Right lobe of liver (tissue), 6 donors: Measurements from ENCODE around the gene MBNL2. TPM values are rescaled to one million over a fixed set of nuclear protein-coding genes. Genes with fewer than 3 reads are reported as not detected.

Experiments used
- ATAC-seq, 4 donors: fragments of 200-7000 bp; cut with Tn5 transposase; one replicate each; pipeline ENCODE4 v1.9.1; 2020; ENCODE audit warnings: mild to moderate bottlenecking in 4 of 4, moderate library complexity in 4 of 4
- DNase-seq, 3 donors: peaks; one replicate each; pipeline ENCODE4 v3.0.0-alpha.2; 2020
- H3K27ac ChIP-seq, 3 donors: fragments of 200-600 bp; one replicate each; pipeline ENCODE4 v1.8.0; 2022
- H3K27me3 ChIP-seq, 2 donors: fragments of 200-600 bp; one replicate each; pipeline ENCODE4 v1.8.0; 2022
- H3K36me3 ChIP-seq, 4 donors: fragments of 200-600 bp; sonication (generic) in 1 of 4; one replicate each; pipeline versions ENCODE4 v1.5.1 to v1.8.0; 2017 to 2022; ENCODE audit warnings: control low read depth in 1 of 4
- H3K4me1 ChIP-seq, 4 donors: fragments of 200-600 bp; sonication (generic) in 1 of 4; one replicate each; pipeline versions ENCODE4 v1.5.1 to v1.8.0; 2017 to 2022; ENCODE audit warnings: control low read depth in 1 of 4
- H3K4me3 ChIP-seq, 3 donors: fragments of 200-600 bp; one replicate each; pipeline ENCODE4 v1.8.0; 2022
- H3K9me3 ChIP-seq, 4 donors: fragments of 200-600 bp; sonication (generic) in 1 of 4; one replicate each; pipeline versions ENCODE4 v1.5.1 to v1.8.0; 2017 to 2022; ENCODE audit warnings: control low read depth in 1 of 4
- CTCF ChIP-seq, 4 donors: fragments of 200-600 bp in 3 of 4; fragments of 450-650 bp in 1 of 4; IDR thresholded peaks; one replicate each; pipeline versions ENCODE4 v1.5.1 to v1.8.0; 2016 to 2022; ENCODE audit warnings: antibody characterized with exemption in 4 of 4, mild to moderate bottlenecking in 2 of 4
- POLR2A ChIP-seq: fragments of 450-650 bp; IDR thresholded peaks from one replicate; pipeline ENCODE4 v1.6.1; 2017; ENCODE audit warnings: antibody characterized with exemption, mild to moderate bottlenecking
- WGBS: methylation state at CpG from one replicate; pipeline ENCODE4 v1.1.6; 2018; ENCODE audit warnings: low coverage, low lambda C conversion rate; ENCODE audit not compliant: insufficient coverage; ENCODE audit errors: missing lambda C conversion rate; 5-methylcytosine and 5-hydroxymethylcytosine counted together
- intact Hi-C, 2 donors: fragments of 100-400 bp; cut with DNase I; formaldehyde crosslinking; loops; one replicate each; pipeline versions ENCODE4 v1.11.2 to v1.14.1; 2022
- total RNA-seq, 6 experiments: library from RNA; depleted of rRNA in 2 of 6; stranded (reverse); fragments of >200 nt in 2 of 6; fragmentation: NEBNext Ultra II Directional in 3 of 6; extraction: Animal tissue kit (Norgen Biotek cat#: 25700) in 3 of 6; gene quantifications; one replicate each; pipeline versions ENCODE4 v1.1.0 to v1.2.4, GENCODE V29; 2016 to 2023
- donor health status: DM: no; HTN: yes; CAD: no.
- donor health status: DM: no; HTN: no; CAD: no.
- donor health status: DM: no; HTN: no; CAD: no.
- donor health status: DM: no; HTN: yes; CAD: no.
- donor health status: DM: no; HTN: yes; CAD: no.

Gene MBNL2
- total RNA-seq, 6 experiments from 2014 or later: 30.3 to 135 (median 81.5) TPM

- TF ChIP-seq CTCF (IDR thresholded peaks at IDR 0.05): no peak
- no peak for TF ChIP-seq POLR2A
- Histone ChIP-seq H3K27ac (no peak overlapping the region), H3K4me3 (no peak overlapping the region), H3K9me3 (no peaks in the 10 kb centered on the region), H3K4me1 (no peaks in the 10 kb centered on the region), H3K27me3 (no peaks in the 10 kb centered on the region), H3K36me3 (no peaks in the 10 kb centered on the region)
- ATAC-seq: peak in 2 of 4 donors; percentile 28 to 43
- WGBS: 79% methylated on average over 8 of the region's 8 CpGs
- DNase-seq: no peak
- intact Hi-C loops: no loop called here
Observed at GRCh38 chr13:97423300-97424045, 201.3 kb downstream of the MBNL2 start.

- Histone ChIP-seq H3K4me3 (no peak overlapping the region), H3K27me3 (no peaks in the 10 kb centered on the region), H3K36me3 (no peaks in the 10 kb centered on the region), H3K4me1 (no peaks in the 10 kb centered on the region), H3K27ac (no peak overlapping the region), H3K9me3 (no peaks in the 10 kb centered on the region)
- intact Hi-C loops: no loop called here
- DNase-seq: no peak
- ATAC-seq: no peak
- TF ChIP-seq POLR2A (no peak), CTCF (IDR thresholded peaks at IDR 0.05) (no peak)
- WGBS: 71% methylated on average over 2 of the region's 2 CpGs
Observed at GRCh38 chr13:97425590-97425989, 203.5 kb downstream of the MBNL2 start.

- TF ChIP-seq CTCF (IDR thresholded peaks at IDR 0.05) (no peak), POLR2A (no peak)
Observed at GRCh38 chr13:97426695-97427094, 204.6 kb downstream of the MBNL2 start.

GRCh38 chr13:97429681-97430081 is 207.5 kb downstream of the MBNL2 start:
- Histone ChIP-seq H3K36me3 (no peaks in the 10 kb centered on the region), H3K9me3 (no peaks in the 10 kb centered on the region), H3K4me3 (no peak overlapping the region), H3K4me1 (peaks cover 0 to 6% (median 1%) of the 10 kb centered on the region in 4 donors), H3K27ac (no peak overlapping the region), H3K27me3 (no peaks in the 10 kb centered on the region)
- intact Hi-C loops: no loop called here
- 70% methylated on average over 6 of the region's 6 CpGs for WGBS
- no peak for ATAC-seq
- DNase-seq: no peak
- TF ChIP-seq POLR2A (no peak), CTCF (IDR thresholded peaks at IDR 0.05) (no peak)

More at GRCh38 chr13:97426695-97427094, 204.6 kb downstream of the MBNL2 start:
- Histone ChIP-seq H3K27ac (no peak overlapping the region), H3K9me3 (no peaks in the 10 kb centered on the region), H3K27me3 (no peaks in the 10 kb centered on the region), H3K4me3 (no peak overlapping the region), H3K4me1 (no peaks in the 10 kb centered on the region), H3K36me3 (no peaks in the 10 kb centered on the region)
- intact Hi-C loops: no loop called here
- peak; percentile 59 to 81 (median 78) for ATAC-seq
- no peak for DNase-seq
- 45% methylated on average over 3 of the region's 3 CpGs for WGBS
